ENCODE measurements around the gene AGAP2.

The AGAP2 gene

GRCh38 chr12:57753756-57754337 lies 15.3 kb upstream of the AGAP2 start:
- no peak for DNase-seq (ENCODE audit: low read depth, low spot score)

GRCh38 chr12:57752668-57753000 lies 14.1 kb upstream of the AGAP2 start:
- DNase-seq (ENCODE audit: low read depth, low spot score), result no peak

GRCh38 chr12:57751788-57752667 lies 13.5 kb upstream of the AGAP2 start, which contains the start of gene CDK4:
Gene CDK4, minus strand, starts transcription at chr12:57752310. Its CDS starts 593 bp downstream, at chr12:57751717.
- peak; percentile 96 for DNase-seq (ENCODE audit: low read depth, low spot score)

- no peak for DNase-seq (ENCODE audit: low read depth, low spot score)
Observed at GRCh38 chr12:57751432-57751787, 12.9 kb upstream of the AGAP2 start.

- no peak for DNase-seq (ENCODE audit: low read depth, low spot score)
Observed at GRCh38 chr12:57750561-57751431, 12.3 kb upstream of the AGAP2 start.

GRCh38 chr12:57749061-57749460 lies 10.5 kb upstream of the AGAP2 start:
- no peak for DNase-seq (ENCODE audit: low read depth, low spot score)

- DNase-seq (ENCODE audit: low read depth, low spot score), result no peak
Observed at GRCh38 chr12:57746025-57746424, 7.5 kb upstream of the AGAP2 start.

- no peak for DNase-seq (ENCODE audit: low read depth, low spot score)
Observed at GRCh38 chr12:57745485-57745881, 6.9 kb upstream of the AGAP2 start.

GRCh38 chr12:57744777-57745484 lies 6.4 kb upstream of the AGAP2 start, which contains the start of gene TSPAN31:
Gene TSPAN31, plus strand, starts transcription at chr12:57745039. Its CDS starts 116 bp downstream, at chr12:57745155.
- peak; percentile 91 for DNase-seq (ENCODE audit: low read depth, low spot score)

- DNase-seq (ENCODE audit: low read depth, low spot score), result peak; percentile 47
Observed at GRCh38 chr12:57744194-57744776, 5.7 kb upstream of the AGAP2 start.

- no peak for DNase-seq (ENCODE audit: low read depth, low spot score)
Observed at GRCh38 chr12:57743769-57744168, 5.2 kb upstream of the AGAP2 start.

- DNase-seq (ENCODE audit: low read depth, low spot score), result peak; percentile 53
Observed at GRCh38 chr12:57741844-57742738, 3.5 kb upstream of the AGAP2 start.

- DNase-seq (ENCODE audit: low read depth, low spot score), result no peak
Observed at GRCh38 chr12:57741413-57741789, 2.9 kb upstream of the AGAP2 start.

- peak; percentile 31 for DNase-seq (ENCODE audit: low read depth, low spot score)
Observed at GRCh38 chr12:57740656-57741412, 2.3 kb upstream of the AGAP2 start.

- DNase-seq (ENCODE audit: low read depth, low spot score), result no peak
Observed at GRCh38 chr12:57739914-57740538, 1.5 kb upstream of the AGAP2 start.

- DNase-seq (ENCODE audit: low read depth, low spot score), result no peak
Observed at GRCh38 chr12:57739387-57739786, 845 bp upstream of the AGAP2 start.

GRCh38 chr12:57737467-57738460 lies 778 bp downstream of the AGAP2 start:
- no peak for DNase-seq (ENCODE audit: low read depth, low spot score)

Data from activated naive CD8-positive, alpha-beta T cell treated with anti-CD3 and anti-CD28 coated beads, Interleukin-2, amount 50 U/mL, for 16 hours (primary cell).